ENCODE measurements around the gene TEX53.

- TF ChIP-seq CTCF (IDR thresholded peaks at IDR 0.05) (no peak), POLR2A (IDR thresholded peaks at IDR 0.05) (no peak), EP300 (IDR thresholded peaks at IDR 0.05) (no peak)
These were observed at the start of gene TEX53 for GRCh38 chr9:114657705-114658104.
